HG03045 (cell line): ENCODE measurements around the gene DLGAP4.

Experiments
- ATAC-seq: cut with Tn5 transposase; IDR thresholded peaks from one replicate; pipeline ENCODE4 v1.9.1; 2021; ENCODE audit warnings: mild to moderate bottlenecking, moderate library complexity; ENCODE audit not compliant: unreplicated experiment

DLGAP4 gene

DNA sequence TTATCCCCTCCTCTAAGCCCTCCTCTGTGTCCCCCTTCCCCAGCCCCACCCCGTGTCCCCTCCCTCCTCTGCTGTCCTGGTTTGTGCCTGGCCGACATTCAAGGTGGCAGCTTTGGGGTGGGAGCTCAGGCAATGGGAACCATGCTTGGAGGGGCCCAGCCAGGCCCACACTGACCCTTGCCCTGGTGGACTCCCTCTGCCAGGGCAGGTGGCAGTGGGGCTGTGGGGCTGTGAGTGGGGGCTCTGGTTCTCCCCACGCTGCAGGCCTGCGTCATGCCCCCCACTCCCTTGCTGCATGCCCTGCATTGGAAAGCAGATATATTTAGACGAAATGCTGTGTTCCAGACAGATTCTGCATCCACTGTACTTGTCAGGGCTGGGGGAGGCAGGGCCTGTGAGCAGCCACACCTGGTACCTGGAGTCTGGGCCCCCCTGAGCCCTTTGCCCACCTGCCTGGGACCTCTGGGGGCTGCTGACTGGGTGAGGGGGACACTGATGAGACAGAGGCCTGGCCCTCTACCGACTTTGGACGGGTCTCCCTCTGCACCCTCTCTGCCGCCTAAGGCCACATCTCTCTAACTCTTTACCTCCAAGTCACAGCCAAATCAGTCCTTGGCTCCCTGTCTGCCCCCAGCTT lies 14.2 kb downstream of the DLGAP4 start:
- no peak for ATAC-seq

DNA sequence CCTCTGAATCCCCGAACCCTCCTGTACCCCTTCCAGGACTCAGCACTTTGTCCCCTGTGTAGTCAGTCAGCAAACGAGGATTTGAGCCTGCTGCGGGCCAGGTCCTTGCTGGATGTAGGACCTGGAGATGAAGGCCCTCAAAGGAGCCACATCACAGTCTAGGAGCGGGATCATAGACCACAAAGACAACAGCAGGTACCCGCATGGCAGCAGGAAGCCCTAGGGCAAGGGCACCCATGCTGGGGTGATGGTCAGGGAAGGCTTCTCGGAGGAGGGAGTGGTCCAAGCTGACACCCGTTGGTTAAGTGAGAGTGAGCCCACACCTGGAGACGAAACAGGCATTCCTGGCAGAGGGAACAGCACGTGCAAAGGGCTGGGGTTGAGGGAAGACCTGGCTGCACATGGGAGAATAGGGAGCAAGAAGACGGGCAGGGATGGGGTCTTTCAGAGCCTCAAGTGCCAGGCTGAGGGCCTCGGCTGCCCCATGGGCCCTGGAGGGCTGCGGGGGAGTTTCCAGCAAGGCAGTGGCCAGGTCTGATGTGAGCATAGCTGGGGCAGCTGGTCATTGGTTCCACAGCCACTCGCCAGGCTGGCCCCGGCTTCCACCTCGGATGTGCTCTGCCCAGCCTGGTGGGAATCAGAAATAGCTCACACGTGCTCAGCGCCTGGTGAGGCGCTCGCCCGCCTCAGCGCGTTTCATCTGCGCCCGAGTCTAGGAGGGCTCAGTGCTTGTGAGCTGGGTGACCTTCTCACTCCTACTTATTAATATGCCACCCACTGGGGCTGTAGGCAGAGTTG lies 15.0 kb downstream of the DLGAP4 start:
- no peak for ATAC-seq

DNA sequence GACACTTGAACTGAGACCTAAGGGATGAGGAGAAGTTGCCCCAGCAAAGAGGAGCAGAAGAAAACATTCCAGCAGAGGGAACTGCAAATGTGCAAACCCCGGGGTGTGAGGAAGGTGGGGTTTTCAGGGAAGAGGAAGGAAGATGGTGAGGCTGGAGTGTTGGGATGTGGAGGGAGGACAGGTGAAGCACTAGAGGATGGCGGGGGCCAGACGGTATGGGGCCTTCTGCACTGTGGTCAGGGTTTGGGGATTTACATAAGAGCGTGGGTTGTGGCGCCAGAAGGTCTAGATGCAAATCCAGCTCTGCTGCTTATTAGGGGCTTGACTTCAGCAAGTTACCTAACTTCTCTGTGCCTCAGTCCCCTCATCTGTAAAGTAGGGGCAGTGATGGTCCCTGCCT lies 16.0 kb downstream of the DLGAP4 start:
- no peak for ATAC-seq

DNA sequence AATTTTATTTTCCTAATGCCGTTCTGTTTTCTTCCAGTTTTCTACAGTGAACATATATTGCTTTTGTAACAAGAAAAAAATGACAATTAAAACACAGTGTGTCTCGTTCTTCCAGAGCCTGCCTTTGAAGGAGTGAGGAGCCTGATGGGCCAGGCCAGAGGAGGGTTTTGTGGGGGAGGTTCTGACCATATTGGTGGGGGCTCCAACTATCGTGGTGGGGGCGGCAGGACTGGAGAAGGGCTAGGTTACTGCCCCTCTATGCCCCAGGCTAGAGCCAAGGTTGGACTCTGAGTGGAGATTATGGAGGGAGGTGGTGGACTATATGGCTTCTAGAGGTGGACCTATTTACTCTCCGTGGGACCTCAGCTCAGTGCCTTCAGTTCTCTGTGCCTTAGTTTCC lies 24.0 kb downstream of the DLGAP4 start:
- no peak for ATAC-seq

DNA sequence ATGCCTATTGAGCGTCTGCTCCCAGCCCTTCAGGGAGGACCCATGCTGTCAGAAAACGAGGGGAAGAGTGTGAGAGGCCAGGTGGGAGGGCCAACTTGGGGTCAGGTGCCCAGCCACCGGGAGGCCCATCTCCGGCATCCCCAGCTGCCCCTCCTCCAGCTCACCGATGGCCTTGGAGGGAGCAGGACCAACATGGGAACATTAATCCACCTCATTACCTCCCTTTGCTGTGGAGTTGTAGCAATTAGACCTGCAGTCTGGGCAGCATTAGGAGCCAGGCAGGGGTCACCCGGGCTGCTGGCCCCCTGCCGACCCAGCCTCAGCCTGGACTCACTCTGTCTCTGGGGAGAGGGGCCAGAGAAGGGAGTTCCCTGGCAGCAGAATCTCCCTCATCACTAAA lies 25.1 kb downstream of the DLGAP4 start:
- ATAC-seq: no peak

DNA sequence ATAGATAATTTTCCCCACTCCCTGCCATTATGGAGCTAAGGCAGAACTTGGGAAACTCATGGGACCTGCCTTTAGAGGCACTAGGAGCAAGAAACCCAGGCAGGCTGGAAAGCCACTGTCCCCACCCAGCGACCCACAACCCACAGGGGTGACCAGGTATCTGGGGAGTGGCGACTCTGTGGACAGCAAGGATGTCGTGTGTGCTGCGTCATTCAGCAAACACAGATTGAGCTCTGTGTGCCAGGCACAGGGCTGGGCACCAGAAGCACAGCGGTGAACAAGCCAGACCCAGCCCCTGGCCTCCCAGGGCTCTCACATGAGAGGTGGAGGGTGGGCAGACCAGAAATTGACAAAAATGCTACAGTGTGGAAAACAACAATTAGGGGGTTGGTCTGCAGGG lies 27.7 kb downstream of the DLGAP4 start:
- no peak for ATAC-seq

DNA sequence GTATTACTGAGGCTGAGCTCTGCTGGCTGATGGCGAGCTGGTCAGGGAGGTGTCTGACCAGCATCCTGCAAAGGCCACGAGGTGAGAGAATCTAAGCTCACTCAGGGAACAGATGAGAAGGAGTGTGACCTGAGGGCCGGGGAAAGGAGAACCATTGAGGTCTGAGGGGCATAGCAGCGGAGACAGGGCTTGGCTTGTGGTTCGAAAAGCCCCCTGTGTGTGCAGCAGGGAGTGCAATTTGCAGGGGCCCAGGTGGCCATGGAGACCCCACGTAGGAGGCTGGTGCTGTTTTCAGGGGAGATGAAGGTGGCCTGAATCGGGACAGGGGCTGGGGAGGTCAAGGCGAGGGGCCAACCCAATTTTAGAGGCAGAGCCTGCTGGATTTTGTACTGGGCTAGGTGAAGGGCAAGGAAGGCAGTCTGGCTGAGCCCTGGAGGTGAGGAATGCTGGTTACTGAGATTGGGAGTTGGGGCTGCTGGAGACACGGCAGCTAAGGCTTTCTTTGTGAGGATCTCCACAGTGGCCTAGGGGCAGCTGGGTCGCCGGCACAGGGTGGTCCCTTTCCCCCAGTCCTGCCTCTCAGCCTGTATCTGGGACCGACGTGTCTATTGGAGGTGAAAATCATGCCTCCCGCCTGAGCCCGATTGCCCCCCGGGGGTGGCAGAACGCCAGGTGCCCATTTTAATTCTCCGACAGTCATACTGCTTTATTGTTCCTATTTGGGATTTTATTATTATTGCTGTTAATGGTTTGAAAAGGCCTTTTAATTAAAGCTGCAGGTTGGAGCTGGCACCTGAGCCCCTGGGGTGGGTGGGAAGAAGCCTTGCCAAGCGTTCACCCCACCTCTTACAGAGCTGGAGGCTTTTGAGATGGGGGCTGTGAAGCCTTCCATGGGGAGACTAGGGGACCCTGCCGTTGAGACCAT lies 28.4 kb downstream of the DLGAP4 start:
- ATAC-seq: no peak

DNA sequence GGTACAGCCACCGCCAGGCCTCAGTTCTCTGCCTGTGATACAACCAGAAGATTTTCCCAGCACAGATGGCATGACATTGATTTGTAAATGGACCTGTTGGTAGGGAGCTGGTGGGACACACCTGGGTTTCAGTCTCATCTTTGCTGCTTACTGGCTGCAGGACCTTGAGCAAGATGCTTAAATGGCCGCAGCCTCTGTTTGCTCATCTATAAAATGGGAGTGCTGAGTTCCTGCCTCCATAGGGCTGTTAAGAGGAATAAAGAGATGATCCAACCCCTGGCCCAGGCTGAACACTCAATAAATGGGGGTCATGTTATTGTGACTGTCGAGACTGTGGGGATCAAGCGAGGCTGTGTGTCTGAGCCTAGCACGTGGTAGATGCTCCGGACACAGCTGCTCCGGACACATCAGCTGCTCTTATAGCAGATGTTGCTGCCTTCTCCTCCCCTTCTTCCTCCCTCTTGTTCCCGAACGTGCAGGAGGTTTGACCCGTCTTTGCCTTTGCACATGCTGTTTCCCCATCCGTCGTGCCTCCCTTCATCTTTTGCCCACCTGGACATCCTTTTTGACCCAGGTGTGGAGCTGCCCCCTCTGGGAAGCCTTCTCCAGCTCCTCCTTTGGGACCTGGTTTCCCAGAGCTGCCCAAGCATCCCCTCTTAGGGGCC lies 29.2 kb downstream of the DLGAP4 start:
- ATAC-seq: no peak

DNA sequence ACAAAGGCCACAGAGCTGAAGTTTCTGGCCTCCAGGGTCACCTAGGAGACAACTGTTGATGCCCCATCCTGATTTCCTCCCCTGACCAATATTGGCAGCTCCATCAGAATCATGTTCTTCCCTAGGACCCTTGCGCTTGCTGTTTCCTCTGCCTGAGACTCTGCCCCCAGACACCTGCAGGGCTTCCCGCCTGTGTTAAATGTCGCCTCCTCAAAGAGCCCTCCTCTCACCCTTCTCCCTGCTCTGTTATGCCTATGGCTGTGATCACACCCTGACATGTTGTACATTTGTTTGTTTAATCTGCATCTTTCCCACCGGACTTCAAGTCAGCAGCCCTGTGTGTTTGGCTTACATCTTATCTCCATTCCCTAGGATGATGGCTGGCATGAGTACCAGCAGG lies 30.1 kb downstream of the DLGAP4 start:
- no peak for ATAC-seq

DNA sequence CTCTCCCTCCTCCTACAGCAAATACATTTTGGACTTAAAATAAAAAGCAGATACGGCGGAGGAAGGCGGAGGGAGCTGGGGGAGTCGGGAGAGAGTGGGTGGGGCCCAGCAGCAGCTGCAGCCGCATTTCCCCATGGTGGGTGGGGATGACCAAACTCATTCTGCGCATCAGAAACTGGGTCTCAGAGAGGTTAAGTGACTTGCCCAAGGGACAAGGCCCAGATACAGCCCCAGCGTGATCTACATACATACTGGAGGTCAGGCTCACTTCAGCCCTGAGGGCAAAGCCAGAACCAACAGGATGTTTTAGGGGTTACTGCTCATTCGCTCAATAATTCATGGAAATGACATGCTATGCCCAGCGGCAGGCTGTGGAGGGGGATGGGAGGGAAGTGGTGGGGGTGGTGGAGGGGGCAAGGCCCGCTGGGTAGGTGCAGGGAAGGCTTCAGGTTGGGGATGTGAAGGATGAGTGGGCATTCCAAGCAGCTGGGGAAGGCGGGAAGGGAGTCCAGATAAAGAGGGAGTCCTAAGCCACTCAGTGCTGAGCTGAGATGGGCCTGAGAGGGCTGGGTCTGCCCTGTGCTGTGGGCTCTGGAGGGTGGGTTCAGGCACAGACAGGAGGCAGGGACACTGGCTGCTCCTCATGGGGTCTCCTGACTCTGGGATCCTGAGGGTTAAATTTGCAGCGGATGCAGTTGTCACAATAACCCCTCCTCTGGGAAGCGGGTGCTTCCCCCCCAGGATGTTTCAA lies 31.0 kb downstream of the DLGAP4 start:
- ATAC-seq: no peak

DNA sequence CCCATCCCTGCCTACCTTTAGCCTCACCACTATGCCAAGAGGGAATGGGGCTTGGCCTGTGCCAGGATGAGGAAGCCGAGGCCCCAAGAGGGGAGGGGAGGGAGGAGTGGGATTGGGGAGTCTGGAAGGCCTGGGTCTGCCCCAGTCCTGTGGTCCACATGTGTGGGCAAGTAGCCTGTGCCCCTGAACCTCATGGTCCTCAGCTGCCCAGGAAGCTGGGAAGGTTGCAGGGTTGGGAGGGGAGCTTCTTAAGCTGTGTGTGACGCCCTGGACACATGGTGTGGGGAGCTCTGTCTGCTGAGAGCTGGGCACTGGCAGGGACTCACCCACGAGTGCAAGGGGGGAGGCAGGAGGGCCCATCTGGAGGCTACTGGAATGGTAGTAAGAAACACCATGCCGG lies 31.7 kb downstream of the DLGAP4 start:
- no peak for ATAC-seq

DNA sequence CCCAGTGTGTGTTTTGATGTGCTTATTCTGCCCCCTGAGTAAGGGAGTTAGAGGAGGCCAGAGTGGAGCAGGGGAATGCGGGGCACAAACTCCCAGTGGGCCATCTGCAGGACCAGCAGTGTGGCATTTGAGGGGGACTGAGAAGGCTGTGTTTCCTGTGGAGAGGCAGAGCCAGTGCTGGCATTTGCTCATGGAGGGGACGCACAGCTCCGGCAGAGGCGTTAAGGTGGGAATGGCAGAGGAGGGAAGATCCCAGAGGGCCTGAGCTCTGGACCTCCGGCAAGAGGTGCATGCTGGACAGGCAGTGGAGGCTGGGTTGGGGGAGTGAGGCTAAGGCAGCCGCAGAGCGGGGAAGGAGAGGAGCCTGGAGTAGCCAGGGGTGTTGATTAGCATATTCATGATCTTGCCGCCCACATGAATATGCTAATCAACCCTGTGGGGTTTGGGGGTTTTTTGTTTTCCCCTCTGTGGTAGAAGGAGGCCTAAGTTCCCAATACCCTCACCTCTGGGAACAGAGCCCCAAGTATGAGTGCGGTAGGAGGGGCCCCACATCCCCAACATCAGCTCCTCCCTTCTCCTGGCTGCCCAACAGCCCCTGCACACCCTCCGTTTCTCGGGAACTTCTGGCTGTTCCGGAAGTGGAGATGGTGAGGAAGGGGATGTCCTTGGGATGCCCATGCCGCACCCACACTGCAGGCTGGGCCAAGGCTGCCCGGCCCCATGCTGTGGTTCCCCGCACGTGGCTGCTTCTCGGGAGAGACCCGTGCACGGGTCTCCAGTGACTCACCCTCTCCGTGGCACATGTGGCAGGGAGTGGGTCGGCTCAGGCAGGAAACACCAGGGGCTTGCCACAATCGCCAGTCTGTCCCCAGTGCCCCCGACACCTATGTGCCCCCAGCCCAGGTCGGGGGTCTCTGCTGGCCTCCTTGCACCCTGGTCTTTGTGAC lies 33.8 kb downstream of the DLGAP4 start:
- ATAC-seq: no peak

DNA sequence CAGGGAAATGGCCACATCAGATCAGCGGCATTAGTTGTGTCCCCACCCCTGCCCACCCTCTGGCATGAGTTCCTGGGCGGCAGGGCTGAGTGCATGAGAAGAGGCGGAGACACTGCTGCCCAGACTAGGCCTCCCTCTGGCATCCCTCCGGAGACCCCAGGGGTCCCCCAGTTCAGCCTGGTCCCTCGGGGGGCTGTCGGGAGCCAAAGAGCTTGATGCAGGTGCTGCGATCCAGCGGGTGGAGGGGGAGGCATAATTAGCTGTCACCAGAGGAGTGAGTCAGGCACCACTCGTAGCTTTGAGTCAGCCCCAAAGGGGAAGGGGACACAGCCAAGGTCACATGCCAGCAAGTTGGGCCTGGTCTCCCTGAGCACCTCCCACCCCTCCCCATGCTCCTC lies 34.5 kb downstream of the DLGAP4 start:
- no peak for ATAC-seq

DNA sequence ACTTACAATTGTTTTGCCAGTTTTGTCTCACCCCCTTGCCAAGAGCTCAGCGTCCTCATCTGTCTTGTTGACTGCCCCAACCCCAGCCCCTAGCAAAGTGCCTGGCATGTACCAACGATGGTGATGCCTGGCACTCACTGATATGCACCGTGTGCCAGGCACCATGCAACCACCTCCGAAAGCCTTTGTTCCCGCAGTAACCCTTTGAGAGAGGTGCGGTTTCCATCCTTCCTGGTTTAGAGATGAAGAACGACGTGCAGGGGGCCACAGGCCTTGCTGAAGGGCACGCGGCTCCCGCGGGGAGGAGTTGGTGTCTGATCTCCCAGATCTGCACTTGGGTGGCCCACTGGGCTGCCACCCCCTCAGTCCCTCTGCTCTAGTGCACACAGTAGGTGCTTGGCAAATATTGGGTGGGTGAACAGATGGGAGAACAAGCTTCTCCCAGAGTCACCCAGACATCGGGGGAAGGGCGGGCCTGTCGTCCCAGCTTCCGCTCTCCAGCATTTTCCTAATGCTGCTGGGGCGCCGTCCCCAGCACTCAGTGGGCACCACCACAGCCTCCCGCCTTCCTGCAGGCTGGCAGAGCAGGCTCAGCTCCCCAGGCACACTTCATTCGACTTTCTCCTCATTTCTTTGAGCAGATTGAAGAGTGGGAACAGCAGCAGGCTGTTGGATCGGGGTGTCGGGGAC lies 35.3 kb downstream of the DLGAP4 start:
- ATAC-seq: no peak

DNA sequence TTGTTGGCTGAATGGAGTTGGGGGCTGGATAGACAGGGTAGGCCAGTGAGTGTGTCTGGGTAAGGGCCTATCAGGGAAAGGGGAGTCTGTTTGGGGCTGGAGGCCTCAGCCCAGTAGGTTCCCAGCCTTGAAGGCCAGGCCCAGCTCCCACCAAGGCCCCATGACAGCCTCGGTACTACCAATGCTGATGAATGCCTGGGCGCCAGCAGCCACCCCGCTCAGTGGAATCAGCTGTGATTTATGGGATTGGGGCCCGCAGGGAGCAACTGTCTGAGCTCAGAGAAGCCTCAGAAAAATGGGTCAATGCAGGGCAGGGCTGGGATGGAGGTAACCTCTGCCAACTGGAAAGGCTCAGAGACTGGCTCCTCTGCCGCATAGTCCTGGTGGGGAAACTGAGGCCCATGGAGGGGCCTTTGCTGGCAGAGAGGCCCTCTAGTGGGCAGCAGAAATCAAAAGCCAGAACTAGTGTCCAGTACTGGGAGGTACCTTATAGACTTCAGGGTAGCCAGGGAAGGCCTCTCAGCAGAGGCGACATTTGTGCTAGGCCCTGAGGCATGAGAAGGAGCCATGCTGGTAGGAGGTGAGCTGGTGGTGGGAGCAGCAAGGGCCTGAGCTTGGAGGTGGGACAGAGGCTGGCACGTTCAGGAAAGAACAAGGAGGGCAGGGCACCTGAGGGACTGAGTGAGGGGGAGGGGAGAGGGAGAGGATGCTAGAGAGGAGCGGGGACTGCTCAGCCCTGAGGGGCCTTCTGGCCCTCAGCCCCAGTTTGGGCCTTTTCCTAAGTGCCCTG lies 36.4 kb downstream of the DLGAP4 start:
- no peak for ATAC-seq

DNA sequence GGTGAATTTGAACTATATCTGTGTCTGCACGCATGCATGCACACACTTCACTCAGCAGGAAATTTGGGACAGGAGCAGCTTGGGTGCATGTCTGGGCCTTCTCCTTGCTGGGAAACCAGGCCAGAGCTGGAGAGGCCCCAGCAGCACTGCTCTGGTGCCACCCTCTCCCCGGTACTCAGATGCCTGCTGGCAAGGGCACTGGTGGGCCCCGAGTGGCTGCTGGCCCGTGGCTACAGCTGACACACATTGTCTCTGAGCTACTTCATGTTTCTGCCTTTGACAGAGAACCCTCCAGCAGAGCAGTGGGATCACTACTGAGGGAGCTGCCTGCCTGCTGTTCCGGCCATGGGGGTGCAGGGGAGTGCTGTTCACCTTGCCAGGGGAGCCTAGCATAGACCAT lies 37.5 kb downstream of the DLGAP4 start:
- ATAC-seq: no peak

DNA sequence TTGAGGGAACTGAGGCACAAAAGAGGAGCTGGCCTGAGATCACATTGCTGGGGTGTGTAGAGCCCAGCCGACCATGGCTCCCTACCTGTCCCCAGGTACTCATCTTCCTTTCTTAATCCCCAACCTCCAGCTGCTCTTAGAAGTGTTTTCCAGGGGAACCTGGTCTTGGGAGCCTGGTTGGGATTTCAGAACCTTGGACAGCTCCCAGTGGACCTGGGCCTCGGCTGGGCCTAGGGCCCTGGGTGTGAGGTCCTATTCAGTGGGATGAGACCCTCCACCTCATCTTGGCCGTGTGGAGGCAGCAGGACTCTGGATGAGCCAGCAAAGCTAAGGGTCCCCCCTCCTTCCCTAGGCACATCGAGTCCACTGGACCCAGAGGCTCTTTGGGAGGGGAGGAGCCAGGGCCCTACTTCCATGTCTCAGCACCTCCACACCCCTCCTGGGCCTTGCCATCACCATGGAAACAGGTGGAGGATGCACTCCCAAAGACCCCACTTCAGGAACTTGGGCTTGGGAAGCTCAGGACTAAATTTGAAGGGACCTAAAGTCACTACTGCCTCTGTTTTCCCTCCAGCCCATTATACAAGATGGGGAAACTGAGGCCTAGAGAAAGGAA lies 38.5 kb downstream of the DLGAP4 start:
- ATAC-seq: no peak

DNA sequence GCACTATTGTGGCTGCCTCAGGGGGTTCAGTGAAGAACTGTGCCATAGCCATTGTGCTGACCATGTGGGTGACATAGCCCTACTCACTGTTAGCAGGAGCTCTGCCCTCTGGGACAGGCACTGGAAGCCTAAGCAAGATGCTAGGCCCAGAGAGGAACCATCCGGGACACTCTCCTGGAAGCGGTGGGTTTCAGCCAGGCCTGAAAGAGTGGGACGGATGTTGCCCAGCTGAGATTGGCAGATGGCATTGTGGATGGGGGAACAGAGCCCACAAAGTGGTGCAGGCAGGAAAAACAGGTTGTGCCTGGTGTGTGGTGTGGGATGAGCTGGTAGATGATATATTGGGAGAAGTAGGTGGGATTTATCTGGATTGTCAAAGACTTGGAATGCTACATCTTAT lies 40.1 kb downstream of the DLGAP4 start:
- no peak for ATAC-seq
